Esophagus muscularis mucosa (tissue), 4 donors: ENCODE measurements around the gene PTCH1. TPM values are rescaled to one million over a fixed set of nuclear protein-coding genes. Genes with fewer than 3 reads are reported as not detected.

ENCODE experiments used
- DNase-seq: peaks from one replicate; pipeline ENCODE4 v3.0.0-alpha.2; 2017; ENCODE audit errors: extremely low spot score
- H3K27ac ChIP-seq, 4 donors: fragments of 200-600 bp; sonication (generic); replicated peaks in 1 of 4; 1 replicate in 3 of 4; 2 replicates in 1 of 4; pipeline ENCODE4 v1.5.1; 2016 to 2019; ENCODE audit warnings: mild to moderate bottlenecking in 1 of 4
- H3K27me3 ChIP-seq, 4 donors: fragments of 200-600 bp; sonication (generic); one replicate each; pipeline versions ENCODE4 v1.5.1 to v1.6.0; 2016 to 2019
- H3K36me3 ChIP-seq, 4 donors: fragments of 200-600 bp; sonication (generic); one replicate each; pipeline ENCODE4 v1.5.1; 2016 to 2019
- H3K4me1 ChIP-seq, 4 donors: fragments of 200-600 bp; sonication (generic); one replicate each; pipeline ENCODE4 v1.5.1; 2016 to 2019
- H3K4me3 ChIP-seq, 4 donors: fragments of 200-600 bp; sonication (generic); 1 replicate in 2 of 4; 2 replicates in 2 of 4; pipeline ENCODE4 v1.5.1; 2016 to 2019; ENCODE audit warnings: mild to moderate bottlenecking in 4 of 4, moderate library complexity in 1 of 4
- H3K9me3 ChIP-seq, 4 donors: fragments of 200-600 bp; sonication (generic); 1 replicate in 3 of 4; 2 replicates in 1 of 4; pipeline ENCODE4 v1.5.1; 2016 to 2019
- EP300 ChIP-seq: sonication (generic); formaldehyde crosslinking; IDR thresholded peaks from one replicate; pipeline ENCODE4 v1.6.1; 2017; ENCODE audit warnings: antibody characterized with exemption
- POLR2A ChIP-seq: fragments of 450-650 bp; IDR thresholded peaks from one replicate; pipeline ENCODE4 v1.6.1; 2017; ENCODE audit warnings: antibody characterized with exemption, moderate library complexity, mild to moderate bottlenecking, low read depth
- POLR2AphosphoS5 ChIP-seq, 2 donors: sonication (generic); formaldehyde crosslinking; IDR thresholded peaks; one replicate each; pipeline ENCODE4 v1.6.1; 2017; ENCODE audit warnings: antibody characterized with exemption in 2 of 2
- WGBS: methylation state at CpG from one replicate; pipeline ENCODE4 v1.1.5; 2018; 5-methylcytosine and 5-hydroxymethylcytosine counted together
- intact Hi-C: fragments of 100-400 bp; cut with DNase I; formaldehyde crosslinking; loops from one replicate; pipeline ENCODE4 v1.15.1; 2023
- total RNA-seq, 4 donors: library from RNA; depleted of rRNA; stranded (reverse); fragments of >200 nt; gene quantifications; one replicate each; pipeline versions ENCODE4 v1.1.0 to v1.2.1, GENCODE V29; 2016
- TF ChIP-seq, protein P1 (sequence below), 3 experiments: fragments of 200-600 bp in 2 of 3; fragments of 450-650 bp in 1 of 3; sonication (generic) in 2 of 3; IDR thresholded peaks; one replicate each; pipeline ENCODE4 v1.5.1; 2017 to 2019; ENCODE audit warnings: antibody characterized with exemption in 3 of 3, mild to moderate bottlenecking in 2 of 3, moderate library complexity in 1 of 3

PTCH1 gene
- total RNA-seq, 4 donors from 2014 or later, result 10.8 to 25.1 (median 16.9) TPM

- Histone ChIP-seq H3K4me1 (peaks cover 34 to 43% (median 35%) of the 10 kb centered on the region in 4 donors), H3K9me3 (no peaks in the 10 kb centered on the region), H3K27ac (peak overlapping the region; percentile 87 to 94 (median 94)), H3K36me3 (no peaks in the 10 kb centered on the region), H3K27me3 (no peaks in the 10 kb centered on the region), H3K4me3 (peak overlapping the region; percentile 80 to 94 (median 88))
- WGBS, result 0% methylated on average over 27 of the region's 60 CpGs
- intact Hi-C loops, result no loop called here
- peak; percentile 56 for TF ChIP-seq POLR2A
- peak in 1 of 2 donors; percentile 80 for TF ChIP-seq POLR2AphosphoS5 (IDR thresholded peaks at IDR 0.05)
- TF ChIP-seq, protein P1, sequence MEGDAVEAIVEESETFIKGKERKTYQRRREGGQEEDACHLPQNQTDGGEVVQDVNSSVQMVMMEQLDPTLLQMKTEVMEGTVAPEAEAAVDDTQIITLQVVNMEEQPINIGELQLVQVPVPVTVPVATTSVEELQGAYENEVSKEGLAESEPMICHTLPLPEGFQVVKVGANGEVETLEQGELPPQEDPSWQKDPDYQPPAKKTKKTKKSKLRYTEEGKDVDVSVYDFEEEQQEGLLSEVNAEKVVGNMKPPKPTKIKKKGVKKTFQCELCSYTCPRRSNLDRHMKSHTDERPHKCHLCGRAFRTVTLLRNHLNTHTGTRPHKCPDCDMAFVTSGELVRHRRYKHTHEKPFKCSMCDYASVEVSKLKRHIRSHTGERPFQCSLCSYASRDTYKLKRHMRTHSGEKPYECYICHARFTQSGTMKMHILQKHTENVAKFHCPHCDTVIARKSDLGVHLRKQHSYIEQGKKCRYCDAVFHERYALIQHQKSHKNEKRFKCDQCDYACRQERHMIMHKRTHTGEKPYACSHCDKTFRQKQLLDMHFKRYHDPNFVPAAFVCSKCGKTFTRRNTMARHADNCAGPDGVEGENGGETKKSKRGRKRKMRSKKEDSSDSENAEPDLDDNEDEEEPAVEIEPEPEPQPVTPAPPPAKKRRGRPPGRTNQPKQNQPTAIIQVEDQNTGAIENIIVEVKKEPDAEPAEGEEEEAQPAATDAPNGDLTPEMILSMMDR (IDR thresholded peaks at IDR 0.05), result no peak
- TF ChIP-seq EP300, result no peak
- no peak for DNase-seq
These were observed 9.9 kb downstream of the PTCH1 start for GRCh38 chr9:95506678-95507463.

DNA sequence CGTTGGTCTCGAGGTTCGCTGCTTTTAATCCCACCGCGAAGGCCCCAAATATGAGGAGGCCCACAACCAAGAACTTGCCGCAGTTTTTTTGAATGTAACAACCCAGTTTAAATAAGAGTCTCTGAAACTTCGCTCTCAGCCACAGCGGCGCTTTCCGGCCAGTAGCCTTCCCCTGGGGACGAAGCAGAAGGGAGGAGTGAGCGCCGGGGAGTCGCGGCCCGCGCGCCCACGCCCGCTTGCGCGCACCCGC, 10.4 kb downstream of the PTCH1 start:
- no CpG with 5 or more reads among the region's 23 CpGs for WGBS
- no peak for DNase-seq
- H3K36me3 ChIP-seq, result no peaks in the 10 kb centered on the region
- H3K9me3 ChIP-seq, result no peaks in the 10 kb centered on the region
- H3K27ac ChIP-seq, result peak overlapping the region; percentile 87 to 94 (median 94)
- no peaks in the 10 kb centered on the region for H3K27me3 ChIP-seq
- TF ChIP-seq POLR2A (no peak), EP300 (no peak), POLR2AphosphoS5 (IDR thresholded peaks at IDR 0.05) (no peak)
- TF ChIP-seq, protein P1 (IDR thresholded peaks at IDR 0.05), result no peak
- peak overlapping the region; percentile 80 to 94 (median 88) for H3K4me3 ChIP-seq
- intact Hi-C loops, result no loop called here
- peaks cover 29 to 37% (median 31%) of the 10 kb centered on the region in 4 donors for H3K4me1 ChIP-seq

GRCh38 chr9:95505717-95506427, 10.9 kb downstream of the PTCH1 start:
- no peak for DNase-seq
- TF ChIP-seq POLR2A, result no peak
- peak in 1 of 2 donors; percentile 59 for TF ChIP-seq POLR2AphosphoS5 (IDR thresholded peaks at IDR 0.05)
- intact Hi-C loops, result no loop called here
- Histone ChIP-seq H3K27ac (peak overlapping the region; percentile 87 to 94 (median 94)), H3K9me3 (no peaks in the 10 kb centered on the region), H3K4me1 (peaks cover 29 to 35% (median 31%) of the 10 kb centered on the region in 4 donors), H3K4me3 (peak overlapping the region; percentile 80 to 94 (median 88)), H3K36me3 (no peaks in the 10 kb centered on the region), H3K27me3 (no peaks in the 10 kb centered on the region)
- under 1% methylated on average over 23 of the region's 81 CpGs for WGBS

DNA sequence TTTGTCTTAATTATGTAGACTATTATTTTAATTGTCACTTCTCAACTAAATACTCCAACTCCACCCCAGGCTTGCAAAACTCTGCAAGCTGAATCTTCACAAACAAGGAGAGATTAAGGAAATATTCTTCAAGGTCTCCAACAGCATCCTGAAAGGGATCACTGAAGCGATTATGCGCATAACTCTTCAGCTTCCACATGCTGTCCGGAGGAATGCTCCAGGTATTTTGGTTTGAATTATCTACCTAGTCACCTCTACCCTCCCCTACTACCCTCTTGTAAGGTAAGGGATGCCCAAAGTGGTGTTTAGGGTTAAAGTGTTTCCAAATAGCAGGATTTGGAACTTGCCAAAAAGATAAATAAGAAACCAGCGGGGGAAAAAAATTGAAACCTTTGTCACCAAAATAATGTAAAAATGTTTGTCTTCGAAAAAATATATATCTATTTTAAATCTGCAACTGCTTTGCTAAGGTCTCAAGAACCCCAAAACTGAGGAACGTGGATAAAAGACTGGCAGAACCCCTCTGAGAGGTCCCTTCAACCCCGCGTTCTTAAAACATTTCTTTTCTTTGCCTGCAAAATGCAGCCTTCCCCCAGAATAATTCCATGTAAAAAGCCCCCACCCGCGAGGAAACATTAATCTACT, 11.6 kb downstream of the PTCH1 start:
- H3K36me3 ChIP-seq, result no peaks in the 10 kb centered on the region
- no peak for DNase-seq
- H3K27me3 ChIP-seq, result no peaks in the 10 kb centered on the region
- intact Hi-C loops, result no loop called here
- peak overlapping the region; percentile 12 to 94 (median 90) for H3K27ac ChIP-seq
- H3K9me3 ChIP-seq, result no peaks in the 10 kb centered on the region
- H3K4me1 ChIP-seq, result peaks cover 28 to 40% (median 33%) of the 10 kb centered on the region in 4 donors
- whole genome bisulfite sequencing, result 29% methylated on average over 10 of the region's 10 CpGs
- peak overlapping the region; percentile 80 to 94 (median 88) for H3K4me3 ChIP-seq
- TF ChIP-seq EP300, result no peak

DNA sequence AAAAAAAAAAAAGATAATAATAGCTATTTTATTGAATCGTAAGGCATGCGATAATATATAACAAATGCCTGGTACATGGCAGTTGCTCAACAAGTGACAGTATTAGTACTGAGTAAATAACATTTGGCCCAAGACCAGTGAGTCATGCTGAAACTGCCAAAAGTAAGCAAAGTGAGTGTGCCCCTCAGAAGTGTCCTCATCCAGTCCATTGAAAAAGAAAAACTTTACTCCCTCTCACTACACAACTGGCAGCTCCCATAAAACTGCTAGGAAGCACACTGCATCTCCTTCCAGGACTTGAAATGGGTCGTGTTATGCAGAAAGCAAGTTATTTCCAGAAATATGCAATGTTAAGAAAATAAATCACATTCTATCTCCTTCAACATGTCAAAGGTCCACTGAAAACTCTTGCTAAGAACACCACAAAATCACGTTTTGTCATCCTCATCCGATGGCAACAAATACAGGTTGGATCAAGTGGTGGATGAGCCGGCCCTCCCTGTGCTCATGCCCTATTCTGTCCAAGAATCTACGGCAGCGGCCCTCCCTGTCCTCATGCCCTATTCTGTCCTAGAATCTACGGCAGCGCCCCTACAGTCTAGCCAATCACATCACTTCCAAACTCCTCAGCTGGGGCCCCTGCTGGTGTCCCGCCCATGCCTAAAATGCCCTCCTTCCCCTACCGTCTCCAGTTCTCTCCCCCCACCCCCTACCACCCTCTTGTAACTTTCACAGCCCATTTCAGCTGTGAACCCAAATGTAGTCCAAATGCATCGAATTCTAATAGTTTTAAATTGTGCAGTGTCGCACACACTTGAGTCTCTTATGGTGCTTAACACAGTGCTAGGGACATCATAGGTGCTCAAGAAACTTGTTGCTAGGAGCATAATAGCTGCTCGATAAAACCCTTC, 12.5 kb downstream of the PTCH1 start:
- H3K27me3 ChIP-seq, result no peaks in the 10 kb centered on the region
- H3K9me3 ChIP-seq, result no peaks in the 10 kb centered on the region
- TF ChIP-seq EP300 (no peak), POLR2A (no peak), POLR2AphosphoS5 (IDR thresholded peaks at IDR 0.05) (no peak)
- TF ChIP-seq, protein P1 (IDR thresholded peaks at IDR 0.05), result no peak
- peak overlapping the region in 2 of 4 donors; percentile 80 to 87 for H3K4me3 ChIP-seq
- no peak for DNase-seq
- intact Hi-C loops, result loop anchor here (5.0 kb wide), 1 partner anchor 142 kb away; no protein-coding TSS in a partner anchor
- 70% methylated on average over 15 of the region's 15 CpGs for WGBS
- H3K36me3 ChIP-seq, result no peaks in the 10 kb centered on the region
- H3K27ac ChIP-seq, result peak overlapping the region in 1 of 4 donors; percentile 27
- peaks cover 25 to 42% (median 32%) of the 10 kb centered on the region in 4 donors for H3K4me1 ChIP-seq
